ENCODE measurements around the gene SIGLEC11. TPM values are rescaled to one million over a fixed set of nuclear protein-coding genes. Genes with fewer than 3 reads are reported as not detected.

SIGLEC11 gene
- total RNA-seq, 2 experiments from 2014 or later: not detected

DNA sequence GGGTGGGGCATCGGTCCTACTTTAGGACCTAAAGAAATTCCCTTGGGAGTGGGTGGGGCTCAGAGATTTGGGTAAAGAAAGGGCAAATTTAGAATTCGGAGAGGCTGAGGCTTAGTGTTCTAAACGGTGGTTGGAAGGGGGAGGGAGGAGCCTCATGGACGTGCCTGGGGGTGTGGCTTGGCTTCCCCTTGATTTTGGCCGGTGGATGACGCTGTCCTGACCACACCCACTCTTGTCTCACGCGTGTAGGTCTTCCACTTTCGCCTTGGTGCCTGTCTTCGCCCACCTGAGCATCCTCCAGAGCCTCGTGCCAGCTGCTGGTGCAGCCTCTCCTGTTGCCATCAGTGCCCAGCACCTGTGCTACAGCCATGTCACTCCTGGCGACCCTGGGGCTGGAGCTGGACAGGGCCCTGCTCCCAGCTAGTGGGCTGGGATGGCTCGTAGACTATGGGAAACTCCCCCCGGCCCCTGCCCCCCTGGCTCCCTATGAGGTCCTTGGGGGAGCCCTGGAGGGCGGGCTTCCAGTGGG, 30.4 kb downstream of the SIGLEC11 start:
- intact Hi-C loops (cut with micrococcal nuclease; ENCODE audit: unreplicated experiment): loop anchor here (1.0 kb wide), 1 partner anchor 51 kb away; no protein-coding TSS in a partner anchor
- H3K27ac ChIP-seq (ENCODE audit: low read depth, low read length, poor library complexity, severe bottlenecking): peak overlapping the region; percentile 90
- no TSS peak for BruUV-seq (replicated peaks)
- no peak for TF ChIP-seq EZH2phosphoT487 (IDR thresholded peaks at IDR 0.05; ENCODE audit: borderline replicate concordance, low read depth, low read length)
- TF ChIP-seq, protein P1, sequence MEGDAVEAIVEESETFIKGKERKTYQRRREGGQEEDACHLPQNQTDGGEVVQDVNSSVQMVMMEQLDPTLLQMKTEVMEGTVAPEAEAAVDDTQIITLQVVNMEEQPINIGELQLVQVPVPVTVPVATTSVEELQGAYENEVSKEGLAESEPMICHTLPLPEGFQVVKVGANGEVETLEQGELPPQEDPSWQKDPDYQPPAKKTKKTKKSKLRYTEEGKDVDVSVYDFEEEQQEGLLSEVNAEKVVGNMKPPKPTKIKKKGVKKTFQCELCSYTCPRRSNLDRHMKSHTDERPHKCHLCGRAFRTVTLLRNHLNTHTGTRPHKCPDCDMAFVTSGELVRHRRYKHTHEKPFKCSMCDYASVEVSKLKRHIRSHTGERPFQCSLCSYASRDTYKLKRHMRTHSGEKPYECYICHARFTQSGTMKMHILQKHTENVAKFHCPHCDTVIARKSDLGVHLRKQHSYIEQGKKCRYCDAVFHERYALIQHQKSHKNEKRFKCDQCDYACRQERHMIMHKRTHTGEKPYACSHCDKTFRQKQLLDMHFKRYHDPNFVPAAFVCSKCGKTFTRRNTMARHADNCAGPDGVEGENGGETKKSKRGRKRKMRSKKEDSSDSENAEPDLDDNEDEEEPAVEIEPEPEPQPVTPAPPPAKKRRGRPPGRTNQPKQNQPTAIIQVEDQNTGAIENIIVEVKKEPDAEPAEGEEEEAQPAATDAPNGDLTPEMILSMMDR (conservative IDR thresholded peaks at IDR 0.05; ENCODE audit: low read length): no peak
- no peaks in the 10 kb centered on the region for H3K9me2 ChIP-seq (ENCODE audit: insufficient read depth, low read length)
- H3K79me2 ChIP-seq (ENCODE audit: insufficient read depth, low read depth, low read length): peaks cover 64% of the 10 kb centered on the region
- H3K4me3 ChIP-seq (ENCODE audit: low read depth, low read length, poor library complexity, severe bottlenecking): peak overlapping the region; percentile 91
- H3K4me1 ChIP-seq (ENCODE audit: insufficient read depth, low read length, poor library complexity, severe bottlenecking): peaks cover 42% of the 10 kb centered on the region
- H2AFZ ChIP-seq (ENCODE audit: low read length): no peak overlapping the region
- H3K4me2 ChIP-seq (ENCODE audit: low read length): peak overlapping the region; percentile 92
- peaks cover 74% of the 10 kb centered on the region for H3K36me3 ChIP-seq (ENCODE audit: insufficient read depth, low read length)
- H3K9me3 ChIP-seq (ENCODE audit: low read length): no peaks in the 10 kb centered on the region
- DNase-seq (ENCODE audit: low spot score): peak; percentile 54
- POLR2A ChIA-PET: no interaction called here
- H4K20me1 ChIP-seq (ENCODE audit: insufficient read depth, low read length): peaks cover 28% of the 10 kb centered on the region
- CTCF ChIA-PET (ENCODE audit: unreplicated experiment): no interaction called here

GRCh38 chr19:49929611-49930482, 31.1 kb downstream of the SIGLEC11 start:
- Histone ChIP-seq H3K79me2 (ENCODE audit: insufficient read depth, low read depth, low read length) (peaks cover 71% of the 10 kb centered on the region), H3K4me2 (ENCODE audit: low read length) (peak overlapping the region; percentile 92), H4K20me1 (ENCODE audit: insufficient read depth, low read length) (peaks cover 28% of the 10 kb centered on the region), H3K9me3 (ENCODE audit: low read length) (no peaks in the 10 kb centered on the region), H3K4me3 (ENCODE audit: low read depth, low read length, poor library complexity, severe bottlenecking) (peak overlapping the region; percentile 91), H3K36me3 (ENCODE audit: insufficient read depth, low read length) (peaks cover 80% of the 10 kb centered on the region), H2AFZ (ENCODE audit: low read length) (no peak overlapping the region), H3K9me2 (ENCODE audit: insufficient read depth, low read length) (no peaks in the 10 kb centered on the region), H3K4me1 (ENCODE audit: insufficient read depth, low read length, poor library complexity, severe bottlenecking) (peaks cover 49% of the 10 kb centered on the region), H3K27ac (ENCODE audit: low read depth, low read length, poor library complexity, severe bottlenecking) (peak overlapping the region; percentile 90)
- intact Hi-C loops (cut with micrococcal nuclease; ENCODE audit: unreplicated experiment): loop anchor here (1.0 kb wide), 1 partner anchor 53 kb away; the partner anchor contains the start of genes AKT1S1 and TBC1D17
- no TSS peak for BruUV-seq (replicated peaks)
- DNase-seq (ENCODE audit: low spot score): peak; percentile 99
- TF ChIP-seq EZH2phosphoT487 (IDR thresholded peaks at IDR 0.05; ENCODE audit: borderline replicate concordance, low read depth, low read length): no peak
- TF ChIP-seq, protein P1 (conservative IDR thresholded peaks at IDR 0.05; ENCODE audit: low read length): no peak
- POLR2A ChIA-PET: interaction anchor here (0.7 to 0.9 kb wide), 3 partner anchors 22 to 144 kb away, joined by 3 read pairs; no protein-coding TSS in a partner anchor
- CTCF ChIA-PET (ENCODE audit: unreplicated experiment): interaction anchor here (0.6 kb wide), 1 partner anchor 1641 kb away, joined by 4 read pairs; no protein-coding TSS in a partner anchor

Data from OCI-LY7 (cell line).